NCI-H1105 (cell line): Measurements from ENCODE around the gene PTEN.
"Not testable (repeated sequence)": the region's sequence is repeated elsewhere in the genome, so short reads cannot be mapped to it uniquely, and the experiment has no call there.

Experiments used
- DNase-seq: peaks from one replicate; lab custom pipeline; 2025; lab: John Stamatoyannopoulos, UW

PTEN gene

GRCh38 chr10:87872828-87873227, 9.4 kb downstream of the PTEN start:
- no peak for DNase-seq

GRCh38 chr10:87873656-87874055, 10.2 kb downstream of the PTEN start:
- DNase-seq, result no peak

- no peak for DNase-seq
Measured at GRCh38 chr10:87875929-87876571, 12.6 kb downstream of the PTEN start.

- no peak for DNase-seq
Measured at GRCh38 chr10:87878664-87879459, 15.4 kb downstream of the PTEN start.

- DNase-seq, result no peak
Measured at GRCh38 chr10:87880336-87880735, 16.9 kb downstream of the PTEN start.

- DNase-seq, result not testable (repeated sequence)
Measured at GRCh38 chr10:87881373-87882059, 18.1 kb downstream of the PTEN start.

GRCh38 chr10:87882555-87883294, 19.3 kb downstream of the PTEN start:
- DNase-seq, result no peak

GRCh38 chr10:87886635-87887034, 23.2 kb downstream of the PTEN start:
- no peak for DNase-seq

- no peak for DNase-seq
Measured at GRCh38 chr10:87887146-87887545, 23.7 kb downstream of the PTEN start.

GRCh38 chr10:87887548-87888289, 24.3 kb downstream of the PTEN start:
- DNase-seq, result no peak

GRCh38 chr10:87895430-87895829, 32.0 kb downstream of the PTEN start:
- no peak for DNase-seq

- no peak for DNase-seq
Measured at GRCh38 chr10:87896216-87896615, 32.8 kb downstream of the PTEN start.

GRCh38 chr10:87897957-87898356, 34.5 kb downstream of the PTEN start:
- DNase-seq, result not testable (repeated sequence)

GRCh38 chr10:87903396-87903795, 40.0 kb downstream of the PTEN start:
- DNase-seq, result not testable (repeated sequence)

GRCh38 chr10:87913156-87913921, 49.9 kb downstream of the PTEN start:
- no peak for DNase-seq

- DNase-seq, result no peak
Measured at GRCh38 chr10:87915406-87915805, 52.0 kb downstream of the PTEN start.

- no peak for DNase-seq
Measured at GRCh38 chr10:87915989-87916388, 52.6 kb downstream of the PTEN start.

- DNase-seq, result no peak
Measured at GRCh38 chr10:87916515-87916914, 53.1 kb downstream of the PTEN start.

GRCh38 chr10:87918254-87918859, 54.9 kb downstream of the PTEN start:
- no peak for DNase-seq

GRCh38 chr10:87920538-87920937, 57.1 kb downstream of the PTEN start:
- DNase-seq, result no peak
